ENCODE measurements around the gene GATD1.
A peak's percentile ranks its signal among the peaks of the same experiment; 100 is the strongest.

The GATD1 gene

DNA sequence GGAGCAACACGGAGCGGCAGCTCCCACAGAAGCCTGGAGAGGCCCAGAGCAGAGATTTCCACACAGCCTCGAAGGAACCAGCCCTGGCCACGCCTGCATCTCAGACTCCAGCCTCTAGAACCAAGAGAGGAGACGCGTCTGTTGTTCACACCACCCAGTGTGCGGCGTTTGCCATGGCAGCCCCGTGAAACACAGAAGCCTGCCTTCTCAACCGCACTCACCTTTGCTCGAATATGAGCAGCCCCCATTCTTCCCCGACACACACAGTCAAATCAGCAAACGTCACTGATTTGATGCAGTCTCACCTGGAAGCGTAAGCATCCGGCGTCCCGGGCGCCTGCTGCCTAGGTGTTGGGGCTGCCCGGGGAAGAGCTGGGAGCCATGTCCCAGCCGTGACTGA, 44.2 kb downstream of the GATD1 start:
- DNase-seq (ENCODE audit: low spot score): no peak
- TF ChIP-seq, protein P1, sequence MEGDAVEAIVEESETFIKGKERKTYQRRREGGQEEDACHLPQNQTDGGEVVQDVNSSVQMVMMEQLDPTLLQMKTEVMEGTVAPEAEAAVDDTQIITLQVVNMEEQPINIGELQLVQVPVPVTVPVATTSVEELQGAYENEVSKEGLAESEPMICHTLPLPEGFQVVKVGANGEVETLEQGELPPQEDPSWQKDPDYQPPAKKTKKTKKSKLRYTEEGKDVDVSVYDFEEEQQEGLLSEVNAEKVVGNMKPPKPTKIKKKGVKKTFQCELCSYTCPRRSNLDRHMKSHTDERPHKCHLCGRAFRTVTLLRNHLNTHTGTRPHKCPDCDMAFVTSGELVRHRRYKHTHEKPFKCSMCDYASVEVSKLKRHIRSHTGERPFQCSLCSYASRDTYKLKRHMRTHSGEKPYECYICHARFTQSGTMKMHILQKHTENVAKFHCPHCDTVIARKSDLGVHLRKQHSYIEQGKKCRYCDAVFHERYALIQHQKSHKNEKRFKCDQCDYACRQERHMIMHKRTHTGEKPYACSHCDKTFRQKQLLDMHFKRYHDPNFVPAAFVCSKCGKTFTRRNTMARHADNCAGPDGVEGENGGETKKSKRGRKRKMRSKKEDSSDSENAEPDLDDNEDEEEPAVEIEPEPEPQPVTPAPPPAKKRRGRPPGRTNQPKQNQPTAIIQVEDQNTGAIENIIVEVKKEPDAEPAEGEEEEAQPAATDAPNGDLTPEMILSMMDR (IDR thresholded peaks at IDR 0.05; ENCODE audit: extremely low read depth, missing control alignments): no peak

DNA sequence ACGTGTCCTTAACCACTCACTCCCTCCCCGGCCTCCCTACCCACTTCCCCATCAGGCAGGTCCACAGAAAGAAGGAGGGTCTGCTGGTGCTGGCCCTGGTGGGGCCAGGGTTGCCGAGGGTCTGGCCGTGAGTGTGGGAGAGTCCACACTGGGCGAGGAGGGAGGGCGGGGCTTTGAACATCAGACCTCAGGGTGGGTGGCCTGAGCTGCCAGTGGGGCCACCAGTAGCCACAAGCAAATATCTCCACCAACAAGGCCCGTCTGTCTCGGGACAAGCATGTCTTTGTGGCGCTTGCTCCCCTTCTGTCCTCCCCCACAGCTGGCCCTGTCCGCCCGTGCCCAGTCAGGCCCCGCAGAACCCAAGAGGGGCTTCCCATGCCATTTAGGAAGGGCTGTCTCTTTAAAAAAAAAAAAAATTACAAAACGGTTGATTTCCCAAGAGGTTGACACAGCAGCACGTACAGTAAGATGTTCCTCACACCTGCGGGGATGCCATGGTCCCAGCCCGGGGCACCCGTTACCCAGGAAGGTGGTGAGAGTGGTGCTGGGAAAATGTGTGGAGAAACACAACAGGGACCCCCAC, 47.7 kb downstream of the GATD1 start:
- TF ChIP-seq, protein P1 (IDR thresholded peaks at IDR 0.05; ENCODE audit: extremely low read depth, missing control alignments): no peak
- DNase-seq (ENCODE audit: low spot score): no peak

DNA sequence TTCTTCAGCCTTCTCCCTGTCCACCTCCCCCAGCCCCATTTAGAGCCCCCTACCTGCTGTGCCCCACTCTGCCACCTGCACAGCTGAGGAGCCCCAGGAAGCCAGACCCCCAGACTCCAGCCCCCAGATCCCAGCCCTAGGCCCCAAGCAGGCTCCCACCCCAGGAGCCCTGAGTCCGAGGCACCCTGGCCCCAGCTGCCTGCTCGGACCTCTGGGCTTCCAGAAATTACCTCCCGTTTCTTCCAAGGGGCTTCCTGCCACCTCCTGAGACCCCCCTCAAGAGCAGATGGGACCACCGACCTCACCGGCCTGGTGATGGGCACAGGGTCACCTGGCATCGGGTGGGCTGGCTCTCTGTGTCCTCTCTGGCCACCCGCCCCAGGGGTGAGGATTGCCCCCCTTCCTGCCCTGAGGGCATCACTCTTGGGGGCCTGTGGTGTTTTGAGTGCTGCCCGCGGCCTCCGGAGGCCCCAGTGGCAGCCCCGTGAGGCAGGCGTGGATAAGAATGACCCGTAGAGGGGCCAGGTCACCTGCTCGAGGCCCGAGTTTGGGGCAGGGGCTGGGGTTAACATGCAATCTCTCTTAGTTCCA, 48.3 kb downstream of the GATD1 start:
- TF ChIP-seq, protein P1 (IDR thresholded peaks at IDR 0.05; ENCODE audit: extremely low read depth, missing control alignments): no peak
- DNase-seq (ENCODE audit: low spot score): peak; percentile 16

DNA sequence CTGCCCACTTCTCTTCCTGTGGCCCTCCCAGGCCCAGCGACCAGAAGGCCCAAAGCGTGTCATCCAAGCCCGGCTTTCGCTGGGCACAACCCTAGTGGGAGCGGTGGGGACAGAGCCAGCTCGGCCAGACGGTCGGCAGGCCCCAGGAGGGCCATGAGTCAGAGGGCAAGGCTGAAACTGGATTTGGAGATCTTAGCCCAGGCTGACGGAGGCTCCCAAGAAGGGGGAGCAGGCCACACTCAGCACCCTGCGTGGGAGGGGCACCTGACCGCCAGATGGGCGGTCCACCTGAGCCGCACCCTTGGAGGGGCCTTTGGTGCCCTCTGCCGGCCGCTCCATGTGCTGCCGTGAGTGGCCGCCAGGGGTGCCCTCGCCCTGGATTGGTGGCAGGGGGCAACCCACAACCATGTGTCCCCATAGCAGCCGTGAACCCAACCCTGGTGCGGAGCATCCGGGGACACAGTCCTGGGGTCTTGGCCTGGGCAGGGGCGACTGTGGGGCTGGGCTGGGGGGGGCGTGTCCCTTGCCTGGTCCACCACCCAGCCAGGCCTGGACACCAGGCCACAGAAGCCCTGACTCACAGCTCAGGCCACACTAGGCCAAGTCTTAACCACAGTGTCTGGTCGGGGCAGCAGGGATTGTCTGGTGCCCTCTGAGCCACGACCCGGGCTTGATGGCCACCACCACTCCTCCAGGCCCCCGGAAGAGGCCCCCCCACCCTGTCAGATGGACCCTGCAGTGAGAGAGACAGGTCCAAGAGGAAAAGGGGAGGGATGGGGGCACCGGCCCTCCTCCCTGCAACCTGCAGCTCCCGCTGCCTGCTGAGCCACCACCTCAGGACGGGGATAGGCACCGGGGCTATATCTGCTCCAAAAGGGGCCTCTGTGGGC, 49.2 kb downstream of the GATD1 start:
- TF ChIP-seq, protein P1 (IDR thresholded peaks at IDR 0.05; ENCODE audit: extremely low read depth, missing control alignments): peak; percentile 99
- peak; percentile 96 for DNase-seq (ENCODE audit: low spot score)

GRCh38 chr11:727281-727701, 50.0 kb downstream of the GATD1 start:
- TF ChIP-seq, protein P1 (IDR thresholded peaks at IDR 0.05; ENCODE audit: extremely low read depth, missing control alignments): no peak
- peak; percentile 30 for DNase-seq (ENCODE audit: low spot score)

DNA sequence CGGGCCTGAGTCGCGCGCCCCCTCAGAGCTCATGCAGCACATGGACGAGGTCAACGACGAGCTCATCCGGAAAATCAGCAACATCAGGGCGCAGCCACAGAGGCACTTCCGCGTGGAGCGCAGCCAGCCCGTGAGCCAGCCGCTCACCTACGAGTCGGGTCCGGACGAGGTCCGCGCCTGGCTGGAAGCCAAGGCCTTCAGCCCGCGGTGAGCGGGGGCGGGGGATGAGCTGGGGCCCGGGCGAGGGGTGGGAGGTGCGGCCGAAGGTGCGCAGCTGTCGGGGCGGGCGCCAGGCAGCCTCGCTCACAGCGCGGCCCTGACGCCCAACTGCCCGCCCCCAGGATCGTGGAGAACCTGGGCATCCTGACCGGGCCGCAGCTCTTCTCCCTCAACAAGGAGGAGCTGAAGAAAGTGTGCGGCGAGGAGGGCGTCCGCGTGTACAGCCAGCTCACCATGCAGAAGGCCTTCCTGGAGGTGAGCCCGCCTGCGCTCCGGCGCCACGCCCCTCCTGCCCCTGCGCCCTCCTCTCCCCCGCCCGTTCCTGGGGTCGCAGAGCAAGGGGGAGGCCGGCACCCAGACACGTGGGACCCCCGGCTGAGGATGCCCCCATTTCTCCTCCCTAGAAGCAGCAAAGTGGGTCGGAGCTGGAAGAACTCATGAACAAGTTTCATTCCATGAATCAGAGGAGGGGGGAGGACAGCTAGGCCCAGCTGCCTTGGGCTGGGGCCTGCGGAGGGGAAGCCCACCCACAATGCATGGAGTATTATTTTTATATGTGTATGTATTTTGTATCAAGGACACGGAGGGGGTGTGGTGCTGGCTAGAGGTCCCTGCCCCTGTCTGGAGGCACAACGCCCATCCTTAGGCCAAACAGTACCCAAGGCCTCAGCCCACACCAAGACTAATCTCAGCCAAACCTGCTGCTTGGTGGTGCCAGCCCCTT, 50.7 kb downstream of the GATD1 start:
- TF ChIP-seq, protein P1 (IDR thresholded peaks at IDR 0.05; ENCODE audit: extremely low read depth, missing control alignments): no peak
- DNase-seq (ENCODE audit: low spot score): peak; percentile 89
